ENCODE results near the gene HTR1D. TPM values are rescaled to one million over a fixed set of nuclear protein-coding genes. Genes with fewer than 3 reads are reported as not detected.
"Not testable (repeated sequence)": the region's sequence is repeated elsewhere in the genome, so short reads cannot be mapped to it uniquely, and the experiment has no call there.

The HTR1D gene
- total RNA-seq, 4 donors from 2014 or later: 0.46 TPM; not detected in 3

GRCh38 chr1:23224739-23225648 lies 7.7 kb upstream of the HTR1D start:
- 57 to 60% methylated on average over 1 to 8 of the region's 17 CpGs for WGBS, 2 donors (ENCODE audit: low coverage in 1 of 2)
- no peak for TF ChIP-seq POLR2AphosphoS5 (IDR thresholded peaks at IDR 0.05)
- TF ChIP-seq, protein P1, sequence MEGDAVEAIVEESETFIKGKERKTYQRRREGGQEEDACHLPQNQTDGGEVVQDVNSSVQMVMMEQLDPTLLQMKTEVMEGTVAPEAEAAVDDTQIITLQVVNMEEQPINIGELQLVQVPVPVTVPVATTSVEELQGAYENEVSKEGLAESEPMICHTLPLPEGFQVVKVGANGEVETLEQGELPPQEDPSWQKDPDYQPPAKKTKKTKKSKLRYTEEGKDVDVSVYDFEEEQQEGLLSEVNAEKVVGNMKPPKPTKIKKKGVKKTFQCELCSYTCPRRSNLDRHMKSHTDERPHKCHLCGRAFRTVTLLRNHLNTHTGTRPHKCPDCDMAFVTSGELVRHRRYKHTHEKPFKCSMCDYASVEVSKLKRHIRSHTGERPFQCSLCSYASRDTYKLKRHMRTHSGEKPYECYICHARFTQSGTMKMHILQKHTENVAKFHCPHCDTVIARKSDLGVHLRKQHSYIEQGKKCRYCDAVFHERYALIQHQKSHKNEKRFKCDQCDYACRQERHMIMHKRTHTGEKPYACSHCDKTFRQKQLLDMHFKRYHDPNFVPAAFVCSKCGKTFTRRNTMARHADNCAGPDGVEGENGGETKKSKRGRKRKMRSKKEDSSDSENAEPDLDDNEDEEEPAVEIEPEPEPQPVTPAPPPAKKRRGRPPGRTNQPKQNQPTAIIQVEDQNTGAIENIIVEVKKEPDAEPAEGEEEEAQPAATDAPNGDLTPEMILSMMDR (IDR thresholded peaks at IDR 0.05): no peak
- no peak for TF ChIP-seq EP300 (IDR thresholded peaks at IDR 0.05)
- TF ChIP-seq POLR2A (IDR thresholded peaks at IDR 0.05): no peak
- Histone ChIP-seq H3K27ac (no peak overlapping the region), H3K4me1 (no peaks in the 10 kb centered on the region), H3K9me3 (peaks cover 0 to 7% (median 0%) of the 10 kb centered on the region in 3 donors), H3K4me3 (no peak overlapping the region), H3K27me3 (peaks cover 22% of the 10 kb centered on the region), H3K36me3 (no peaks in the 10 kb centered on the region)
- no peak for ATAC-seq

- not testable (repeated sequence) for ATAC-seq, H3K9me3 ChIP-seq, H3K4me1 ChIP-seq, H3K4me3 ChIP-seq, H3K27ac ChIP-seq, H3K36me3 ChIP-seq
- 69 to 86% methylated on average over 5 to 6 of the region's 6 CpGs for WGBS, 2 donors (ENCODE audit: low coverage in 1 of 2)
- peaks cover 29% of the 10 kb centered on the region for H3K27me3 ChIP-seq
These were observed 6.7 kb upstream of the HTR1D start for GRCh38 chr1:23223963-23224362.

- H3K27ac ChIP-seq, H3K4me1 ChIP-seq, ATAC-seq, H3K36me3 ChIP-seq, H3K4me3 ChIP-seq, H3K9me3 ChIP-seq: not testable (repeated sequence)
- WGBS, 2 donors (ENCODE audit: low coverage in 1 of 2): 63 to 70% methylated on average over 1 of the region's 1 CpG
- H3K27me3 ChIP-seq: peaks cover 33% of the 10 kb centered on the region
These were observed 6.2 kb upstream of the HTR1D start for GRCh38 chr1:23223490-23223951.

GRCh38 chr1:23222742-23223141 lies 5.4 kb upstream of the HTR1D start:
- H3K4me1 ChIP-seq: peaks cover 0 to under 1% (median 0%) of the 10 kb centered on the region in 3 donors
- no peak overlapping the region for H3K27ac ChIP-seq
- peaks cover 0 to 7% (median 0%) of the 10 kb centered on the region in 3 donors for H3K9me3 ChIP-seq
- 71 to 88% methylated on average over 1 to 3 of the region's 3 CpGs for WGBS, 2 donors (ENCODE audit: low coverage in 1 of 2)
- no peak overlapping the region for H3K4me3 ChIP-seq
- H3K27me3 ChIP-seq: peaks cover 41% of the 10 kb centered on the region
- TF ChIP-seq POLR2AphosphoS5 (IDR thresholded peaks at IDR 0.05) (no peak), POLR2A (IDR thresholded peaks at IDR 0.05) (no peak), EP300 (IDR thresholded peaks at IDR 0.05) (no peak)
- TF ChIP-seq, protein P1 (IDR thresholded peaks at IDR 0.05): no peak
- no peak for ATAC-seq
- no peaks in the 10 kb centered on the region for H3K36me3 ChIP-seq

- TF ChIP-seq POLR2AphosphoS5 (IDR thresholded peaks at IDR 0.05) (no peak), EP300 (IDR thresholded peaks at IDR 0.05) (no peak), POLR2A (IDR thresholded peaks at IDR 0.05) (no peak)
- TF ChIP-seq, protein P1 (IDR thresholded peaks at IDR 0.05): no peak
- Histone ChIP-seq H3K27ac (no peak overlapping the region), H3K9me3 (peaks cover 0 to 7% (median 0%) of the 10 kb centered on the region in 3 donors), H3K27me3 (peaks cover 45% of the 10 kb centered on the region), H3K4me3 (no peak overlapping the region), H3K36me3 (no peaks in the 10 kb centered on the region), H3K4me1 (peaks cover 0 to 4% (median 3%) of the 10 kb centered on the region in 3 donors)
- 75 to 100% methylated on average over 1 of the region's 2 CpGs for WGBS, 2 donors (ENCODE audit: low coverage in 1 of 2)
- ATAC-seq: no peak
These were observed 5.0 kb upstream of the HTR1D start for GRCh38 chr1:23222331-23222730.

DNA sequence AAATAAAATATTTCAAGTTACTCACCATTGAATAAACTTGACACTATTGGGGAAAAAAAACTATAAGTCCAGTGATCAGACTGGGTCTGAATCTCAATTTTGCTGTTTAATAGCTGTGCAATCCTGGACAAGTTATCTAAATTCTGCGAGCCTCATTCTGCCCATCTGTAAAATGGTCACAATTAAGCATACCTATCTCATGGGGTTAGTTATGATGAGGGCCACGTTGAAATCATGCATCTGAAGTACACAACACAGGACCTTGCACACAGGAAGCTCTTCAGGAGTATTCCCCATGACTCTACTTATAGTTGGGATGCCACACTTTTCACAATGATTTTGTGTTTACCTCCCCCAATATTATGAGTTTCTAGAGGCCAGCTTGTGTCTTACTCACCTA lies 3.8 kb upstream of the HTR1D start:
- Histone ChIP-seq H3K9me3 (peaks cover 0 to 7% (median 0%) of the 10 kb centered on the region in 3 donors), H3K4me3 (no peak overlapping the region), H3K27ac (no peak overlapping the region), H3K4me1 (peaks cover 0 to 16% (median 11%) of the 10 kb centered on the region in 3 donors), H3K36me3 (no peaks in the 10 kb centered on the region), H3K27me3 (peaks cover 57% of the 10 kb centered on the region)
- ATAC-seq: no peak
- TF ChIP-seq POLR2A (IDR thresholded peaks at IDR 0.05) (no peak), EP300 (IDR thresholded peaks at IDR 0.05) (no peak), POLR2AphosphoS5 (IDR thresholded peaks at IDR 0.05) (no peak)
- TF ChIP-seq, protein P1 (IDR thresholded peaks at IDR 0.05): no peak
- WGBS, 2 donors (ENCODE audit: low coverage in 1 of 2): 67 to 90% methylated on average over 2 of the region's 2 CpGs
